SU-DHL-6 (cell line): ENCODE measurements around the gene MAMDC4.

Experiments used
- EZH2phosphoT487 ChIP-seq: fragments of 200-600 bp; sonication (generic), shearing (Covaris generic); conservative IDR thresholded peaks from 2 replicates; pipeline ENCODE4 v1.6.1; 2018; ENCODE audit warnings: mild to moderate bottlenecking, antibody characterized with exemption, low read length, moderate library complexity, mixed read lengths
- TF ChIP-seq, protein P1 (sequence below): fragments of 200-600 bp; sonication (generic); IDR thresholded peaks from one replicate; pipeline ENCODE4 v1.5.1; 2017; ENCODE audit warnings: antibody characterized with exemption, mild to moderate bottlenecking, low read length, moderate library complexity; ENCODE audit not compliant: insufficient read depth, poor library complexity, severe bottlenecking

DNA sequence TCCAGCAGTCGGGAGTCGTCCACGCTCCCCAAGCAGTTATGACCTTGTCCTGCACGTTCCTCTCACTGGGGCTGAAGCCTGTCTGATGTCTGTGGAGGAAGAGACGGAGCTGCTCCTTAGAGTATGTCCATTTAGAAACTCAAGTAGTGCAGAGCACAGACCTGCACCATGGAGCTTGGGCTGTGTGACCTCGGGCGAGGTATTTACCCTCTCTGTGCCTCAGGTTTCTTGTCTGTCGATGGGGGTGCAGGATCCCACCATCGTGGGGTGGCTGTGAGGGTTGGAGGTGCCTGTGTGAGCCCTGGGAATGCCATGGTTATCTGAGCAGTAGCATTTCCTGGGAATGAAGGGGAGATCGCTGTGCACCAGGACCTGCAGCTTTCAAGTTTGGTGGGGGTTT is 48.4 kb downstream of the MAMDC4 start:
- TF ChIP-seq, protein P1, sequence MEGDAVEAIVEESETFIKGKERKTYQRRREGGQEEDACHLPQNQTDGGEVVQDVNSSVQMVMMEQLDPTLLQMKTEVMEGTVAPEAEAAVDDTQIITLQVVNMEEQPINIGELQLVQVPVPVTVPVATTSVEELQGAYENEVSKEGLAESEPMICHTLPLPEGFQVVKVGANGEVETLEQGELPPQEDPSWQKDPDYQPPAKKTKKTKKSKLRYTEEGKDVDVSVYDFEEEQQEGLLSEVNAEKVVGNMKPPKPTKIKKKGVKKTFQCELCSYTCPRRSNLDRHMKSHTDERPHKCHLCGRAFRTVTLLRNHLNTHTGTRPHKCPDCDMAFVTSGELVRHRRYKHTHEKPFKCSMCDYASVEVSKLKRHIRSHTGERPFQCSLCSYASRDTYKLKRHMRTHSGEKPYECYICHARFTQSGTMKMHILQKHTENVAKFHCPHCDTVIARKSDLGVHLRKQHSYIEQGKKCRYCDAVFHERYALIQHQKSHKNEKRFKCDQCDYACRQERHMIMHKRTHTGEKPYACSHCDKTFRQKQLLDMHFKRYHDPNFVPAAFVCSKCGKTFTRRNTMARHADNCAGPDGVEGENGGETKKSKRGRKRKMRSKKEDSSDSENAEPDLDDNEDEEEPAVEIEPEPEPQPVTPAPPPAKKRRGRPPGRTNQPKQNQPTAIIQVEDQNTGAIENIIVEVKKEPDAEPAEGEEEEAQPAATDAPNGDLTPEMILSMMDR = no peak
- no peak for TF ChIP-seq EZH2phosphoT487
